NCI-H2107 treated with DMSO at 0.1 percent for 48 hours (cell line): ENCODE measurements around the gene ANO3.
"Not testable (repeated sequence)": the region's sequence is repeated elsewhere in the genome, so short reads cannot be mapped to it uniquely, and the experiment has no call there.

Source experiments
- DNase-seq: peaks from one replicate; lab custom pipeline; 2025; ENCODE audit not compliant: unreplicated experiment; lab: John Stamatoyannopoulos, UW

ANO3 gene

DNA sequence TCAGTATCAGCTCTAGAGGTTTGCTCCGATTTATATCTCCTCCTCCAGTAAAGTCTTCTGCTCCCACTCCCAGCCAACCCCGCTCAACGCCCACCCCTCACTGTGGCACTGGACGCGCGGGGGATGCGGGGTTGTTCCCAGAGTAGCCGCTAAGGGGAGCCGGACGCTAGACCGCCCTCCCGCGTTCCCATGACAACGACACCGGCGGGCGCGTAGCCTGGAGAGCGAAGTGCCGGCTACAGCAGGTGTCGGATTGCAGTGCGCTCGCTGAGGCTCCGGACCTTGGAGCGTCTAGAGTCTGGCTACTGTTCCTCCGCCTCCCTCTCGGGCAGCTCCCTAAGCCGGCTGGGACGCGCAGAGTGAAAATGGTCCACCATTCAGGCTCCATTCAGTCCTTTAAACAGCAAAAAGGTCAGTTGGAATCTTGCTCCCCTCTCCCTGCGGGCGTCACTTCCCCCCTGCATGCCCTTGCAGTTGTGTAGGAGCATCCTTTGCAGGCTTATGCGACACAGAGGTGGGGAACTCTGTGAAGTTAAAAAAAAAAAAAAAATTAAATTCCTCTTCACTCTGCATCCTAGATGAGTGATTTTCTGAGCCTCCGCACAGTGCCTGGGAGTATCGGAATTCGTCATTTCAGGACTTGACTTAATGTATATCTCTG is at the start of gene ANO3:
TSS of gene ANO3 (plus strand) at position 220 of the 661 bp plus-strand sequence. CDS start at position 366, 146 bp downstream.
- peak; percentile 16 for DNase-seq

GRCh38 chr11:26283852-26284408 is 48.0 kb upstream of the ANO3 start:
- DNase-seq, result no peak

GRCh38 chr11:26285608-26286007 is 46.3 kb upstream of the ANO3 start:
- DNase-seq, result no peak

DNA sequence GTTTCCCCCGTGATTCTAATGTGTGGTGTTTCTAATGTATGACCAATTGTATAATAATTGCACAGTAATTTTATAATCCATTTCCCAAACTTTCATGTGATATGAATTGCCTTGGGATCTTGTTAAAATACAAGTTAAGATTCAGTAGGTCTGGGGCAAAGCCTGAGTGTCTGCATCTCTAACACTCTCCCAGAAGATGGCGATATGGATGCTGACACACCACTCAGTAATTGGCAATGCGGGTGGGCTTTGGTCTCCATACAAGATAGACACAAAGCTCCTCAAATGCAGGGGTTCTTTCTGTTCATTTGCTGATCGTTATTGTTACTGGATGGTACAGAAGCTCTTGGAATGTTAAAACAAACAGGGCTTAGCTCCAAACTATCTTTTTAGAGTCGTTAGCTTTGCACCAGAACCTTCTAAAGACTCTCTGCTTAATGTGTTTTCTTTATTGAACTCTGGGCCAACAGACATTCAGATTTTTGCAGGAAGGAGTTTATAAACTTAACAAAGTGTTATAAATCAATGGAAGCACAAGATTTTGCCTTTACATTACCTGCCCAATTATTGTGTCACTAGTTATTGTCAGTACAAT is 45.4 kb upstream of the ANO3 start:
- DNase-seq, result no peak

DNA sequence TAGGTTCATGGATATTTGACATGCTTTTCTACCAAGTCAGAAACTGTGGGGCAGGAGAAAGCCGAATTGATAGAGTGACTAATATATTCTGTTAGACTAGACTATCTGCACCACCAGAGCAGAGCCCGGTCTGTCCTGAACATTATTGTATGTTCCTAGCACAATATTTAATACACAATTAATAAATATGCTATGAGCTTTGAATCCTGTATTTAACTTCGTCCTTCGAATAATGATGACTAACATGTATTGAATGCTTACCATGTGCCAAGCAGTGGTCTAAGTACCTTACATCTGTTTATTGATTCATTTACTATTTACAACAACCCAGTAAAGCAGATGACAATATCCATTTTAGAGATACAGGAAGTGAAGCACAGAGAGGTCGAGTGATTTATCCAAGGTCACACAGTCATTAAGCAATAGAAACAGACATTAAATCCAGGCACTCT is 44.8 kb upstream of the ANO3 start:
- no peak for DNase-seq

GRCh38 chr11:26297189-26297975 is 34.5 kb upstream of the ANO3 start:
- peak; percentile 24 for DNase-seq

DNA sequence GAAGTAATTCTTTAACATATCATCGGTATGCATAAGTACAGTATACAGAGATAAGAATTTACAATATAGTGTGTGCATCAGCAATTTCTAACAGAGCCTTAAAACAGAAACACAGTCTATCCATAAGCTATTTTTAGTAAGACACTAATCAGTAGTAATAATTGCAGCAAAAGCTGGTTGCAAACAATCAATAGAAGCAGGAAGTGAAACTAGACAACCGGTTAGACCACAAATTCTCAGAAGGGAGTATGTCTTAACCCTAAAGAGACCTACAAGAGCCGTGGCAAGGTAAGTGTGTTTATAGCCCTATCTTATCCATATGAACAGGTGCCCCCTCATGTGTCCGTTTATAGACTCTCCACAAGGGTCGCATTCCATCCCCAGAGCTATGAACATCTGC is 15.6 kb upstream of the ANO3 start:
- not testable (repeated sequence) for DNase-seq

DNA sequence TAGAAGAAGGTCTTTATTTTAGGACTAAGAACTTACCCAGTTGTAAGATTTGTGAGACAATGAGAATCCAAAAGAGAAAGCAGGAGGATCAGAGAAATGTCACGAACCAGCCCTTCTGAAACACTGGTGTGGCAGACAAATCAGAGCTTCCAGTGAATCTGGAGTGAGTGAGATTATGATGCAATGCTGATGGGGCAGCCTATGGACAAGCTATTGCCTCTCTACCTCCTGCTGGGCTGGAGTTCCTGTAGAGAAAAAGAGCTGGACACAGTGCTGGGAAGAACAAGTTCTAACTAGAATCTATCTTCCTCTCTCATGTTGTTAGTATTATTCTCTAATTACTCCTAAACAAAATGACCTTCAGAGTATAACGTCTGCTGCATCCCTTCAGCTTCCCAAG is 12.0 kb upstream of the ANO3 start:
- no peak for DNase-seq

DNA sequence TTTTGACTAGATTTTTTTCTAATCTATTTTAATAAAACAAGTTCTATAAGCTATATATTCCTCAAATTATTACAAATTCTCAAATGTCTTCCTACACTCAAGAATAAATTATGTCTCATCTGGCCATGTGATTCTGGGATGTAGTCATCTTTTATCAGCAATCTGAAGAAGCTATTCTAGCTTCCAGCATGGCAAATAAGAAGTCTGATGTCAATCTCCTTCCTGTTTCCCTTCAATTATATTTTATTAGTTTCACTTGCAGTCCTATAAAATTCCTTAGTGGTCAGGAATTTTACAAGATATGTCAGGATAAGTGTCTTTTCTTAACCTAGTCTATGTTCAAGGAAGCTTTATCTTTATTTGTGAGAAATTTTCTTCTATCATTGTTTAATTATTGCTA is 10.4 kb upstream of the ANO3 start:
- no peak for DNase-seq

DNA sequence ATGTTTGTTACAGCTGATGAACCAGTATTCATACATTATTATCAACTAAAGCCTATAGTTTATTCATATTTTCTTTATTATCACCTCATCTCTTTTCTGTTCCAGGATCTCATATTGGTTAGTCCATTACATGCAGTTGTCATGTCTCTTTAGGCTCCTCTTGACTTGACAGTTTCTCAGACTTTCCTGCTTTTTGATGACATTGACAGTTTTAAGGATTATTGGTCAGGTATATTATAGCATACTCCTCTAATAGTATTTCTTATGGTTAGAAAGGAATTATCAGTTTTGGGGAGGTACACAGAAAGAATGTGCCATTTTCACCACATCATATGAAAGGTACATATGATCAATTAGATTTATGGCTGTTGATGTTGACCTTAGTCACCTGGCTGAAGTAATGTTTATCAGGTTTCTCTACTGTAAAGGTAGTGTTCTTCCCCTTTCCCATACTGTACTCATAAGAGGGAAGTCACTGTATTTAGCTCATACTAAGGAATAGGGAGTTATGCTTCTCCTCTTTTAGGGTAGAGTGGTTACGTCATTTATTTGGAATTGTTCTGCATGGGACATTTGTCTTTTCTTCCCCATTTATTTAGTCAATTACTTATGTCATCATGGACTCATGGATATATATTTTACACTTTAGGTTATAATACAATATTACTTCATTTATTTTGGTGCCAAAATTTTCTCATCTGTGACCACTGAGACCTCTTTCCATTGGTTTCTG is 9.4 kb upstream of the ANO3 start:
- DNase-seq, result no peak

GRCh38 chr11:26323837-26324236 is 8.1 kb upstream of the ANO3 start:
- no peak for DNase-seq

DNA sequence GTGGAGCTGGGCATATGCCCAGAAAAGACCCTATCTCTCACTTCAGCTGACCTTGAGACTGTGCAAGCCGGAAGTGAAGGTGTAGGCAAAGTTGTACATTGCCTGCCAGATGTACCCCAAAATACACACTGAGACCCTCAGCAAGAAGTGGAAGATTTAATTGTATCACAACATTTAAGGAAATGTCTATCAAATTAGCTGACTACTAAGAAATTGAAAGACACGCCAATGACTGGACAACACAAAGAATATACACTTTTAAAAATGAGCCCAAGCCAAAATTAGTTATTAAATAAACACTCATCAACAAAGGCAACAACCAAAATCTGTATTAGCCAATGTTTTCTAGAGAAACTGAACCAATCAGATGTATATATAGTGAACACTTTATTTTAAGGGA is 7.7 kb upstream of the ANO3 start:
- no peak for DNase-seq

DNA sequence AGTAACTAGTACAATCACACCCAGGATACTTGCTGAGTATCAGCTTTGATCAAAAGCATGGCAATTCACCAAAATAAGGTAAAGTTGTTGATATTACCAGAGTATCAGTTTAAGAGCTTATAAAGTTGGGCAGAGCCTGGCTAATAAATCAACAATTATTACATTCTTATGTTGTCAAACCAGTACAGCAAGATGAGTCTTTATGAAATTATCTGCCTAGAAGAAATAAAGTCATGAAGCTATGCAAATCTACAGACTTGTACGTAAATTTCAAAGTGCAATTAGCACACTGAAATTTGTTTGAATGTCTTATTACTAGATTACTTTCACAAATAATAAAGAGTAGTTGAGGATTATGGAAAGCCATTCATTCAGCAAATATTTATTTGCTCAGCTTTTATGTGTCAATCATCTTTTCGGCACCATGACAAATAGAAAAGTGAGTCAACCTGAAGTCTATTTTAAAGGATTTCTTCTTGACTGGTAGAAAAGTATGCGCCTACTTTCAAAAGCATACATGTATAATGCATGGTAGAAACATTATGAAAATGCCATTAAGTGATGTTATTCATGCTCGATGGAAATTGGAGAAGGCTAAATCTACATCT is 5.0 kb upstream of the ANO3 start:
- no peak for DNase-seq

DNA sequence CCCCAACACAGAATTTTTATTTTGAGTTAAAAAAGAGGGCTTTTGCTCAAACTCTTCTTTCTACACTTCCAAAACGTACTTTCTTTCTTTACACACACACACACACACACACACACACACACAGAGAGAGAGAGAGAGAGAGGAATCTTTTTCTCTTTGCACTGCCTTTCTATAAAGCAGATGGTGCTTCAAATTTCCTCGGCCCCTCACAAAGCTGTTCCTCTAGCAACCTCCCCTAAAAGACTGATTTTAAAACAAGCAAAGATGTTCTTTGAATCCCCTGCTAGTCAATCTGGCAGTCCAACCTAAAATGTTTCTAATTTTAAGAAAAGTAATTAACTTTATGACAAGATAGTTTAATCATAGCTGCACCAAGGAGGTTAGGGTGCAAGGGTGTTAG is 2.7 kb upstream of the ANO3 start:
- DNase-seq, result no peak

DNA sequence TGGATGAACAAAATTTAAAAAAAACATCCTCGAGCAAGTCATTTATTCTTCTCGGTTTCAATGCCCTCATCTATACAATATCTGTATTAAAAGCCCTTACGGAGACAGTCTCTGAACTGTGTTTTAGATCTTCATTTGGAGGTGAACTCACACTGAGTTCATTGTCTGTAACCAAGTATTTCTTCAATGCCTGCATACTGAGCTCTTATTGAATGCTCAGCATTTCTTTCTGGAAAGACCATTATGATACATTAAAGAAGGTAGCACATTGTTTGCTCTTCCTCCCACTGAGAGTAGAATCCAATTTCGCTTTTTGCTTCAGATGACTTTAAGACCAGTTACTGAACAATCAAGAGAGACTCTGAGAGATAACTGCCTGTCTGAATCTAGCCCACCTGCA is 1.7 kb upstream of the ANO3 start:
- no peak for DNase-seq

DNA sequence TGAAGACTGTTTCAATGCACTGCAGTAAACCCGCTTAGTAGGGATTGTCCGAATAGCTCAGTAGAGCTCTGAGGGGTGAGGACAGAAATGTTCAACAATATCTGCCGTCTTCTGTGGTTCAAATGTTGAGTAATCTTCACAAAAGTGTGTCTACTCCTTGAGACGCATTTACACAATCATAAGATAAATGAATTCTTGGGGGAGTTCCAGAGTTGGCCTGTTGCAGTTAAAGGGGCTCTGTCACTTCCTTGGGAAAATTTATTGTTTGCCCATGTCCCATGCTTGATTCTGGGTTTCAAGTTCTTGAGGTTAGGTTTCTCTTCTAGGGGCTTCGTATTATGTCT is 614 bp downstream of the ANO3 start:
- DNase-seq, result no peak

- no peak for DNase-seq
Measured at GRCh38 chr11:26333906-26334305, 2.0 kb downstream of the ANO3 start.

- DNase-seq, result no peak
Measured at GRCh38 chr11:26335903-26336302, 4.0 kb downstream of the ANO3 start.

GRCh38 chr11:26344647-26345046 is 12.7 kb downstream of the ANO3 start:
- no peak for DNase-seq

GRCh38 chr11:26348776-26349175 is 16.8 kb downstream of the ANO3 start:
- DNase-seq, result no peak

GRCh38 chr11:26350002-26350401 is 18.1 kb downstream of the ANO3 start:
- no peak for DNase-seq
